HG03039 (cell line): ENCODE data around the gene PLA2G2C.
"Not testable (repeated sequence)": the region's sequence is repeated elsewhere in the genome, so short reads cannot be mapped to it uniquely, and the experiment has no call there.

ENCODE experiments used
- ATAC-seq: cut with Tn5 transposase; IDR thresholded peaks from one replicate; pipeline ENCODE4 v1.9.1; 2021; ENCODE audit warnings: mild to moderate bottlenecking, moderate library complexity; ENCODE audit not compliant: unreplicated experiment

The PLA2G2C gene

GRCh38 chr1:20138346-20138745 is 48.0 kb downstream of the PLA2G2C start:
- no peak for ATAC-seq

GRCh38 chr1:20137604-20138003 is 48.7 kb downstream of the PLA2G2C start:
- ATAC-seq: no peak

GRCh38 chr1:20137055-20137454 is 49.3 kb downstream of the PLA2G2C start:
- ATAC-seq: no peak

- ATAC-seq: no peak
Measured at GRCh38 chr1:20136249-20136648, 50.1 kb downstream of the PLA2G2C start.

- ATAC-seq: no peak
Measured at GRCh38 chr1:20134995-20135394, 51.3 kb downstream of the PLA2G2C start.

- ATAC-seq: not testable (repeated sequence)
Measured at GRCh38 chr1:20130518-20130917, 55.8 kb downstream of the PLA2G2C start.

GRCh38 chr1:20126806-20127440 is 59.4 kb downstream of the PLA2G2C start:
- ATAC-seq: no peak

GRCh38 chr1:20126041-20126805 is 60.1 kb downstream of the PLA2G2C start:
- ATAC-seq: no peak

GRCh38 chr1:20125100-20125499 is 61.2 kb downstream of the PLA2G2C start:
- ATAC-seq: no peak

- no peak for ATAC-seq
Measured at GRCh38 chr1:20124456-20125057, 61.8 kb downstream of the PLA2G2C start.

- ATAC-seq: no peak
Measured at GRCh38 chr1:20123722-20124455, 62.4 kb downstream of the PLA2G2C start.

- ATAC-seq: no peak
Measured at GRCh38 chr1:20120796-20121195, 65.5 kb downstream of the PLA2G2C start.

- no peak for ATAC-seq
Measured at GRCh38 chr1:20119347-20119746, 67.0 kb downstream of the PLA2G2C start, which contains the start of gene PLA2G2D. Gene PLA2G2D (minus strand): TSS chr1:20119536. CDS start chr1:20119498, 38 bp downstream.

- no peak for ATAC-seq
Measured at GRCh38 chr1:20117236-20117635, 69.1 kb downstream of the PLA2G2C start.

- no peak for ATAC-seq
Measured at GRCh38 chr1:20115916-20116315, 70.4 kb downstream of the PLA2G2C start.

GRCh38 chr1:20115479-20115878 is 70.8 kb downstream of the PLA2G2C start:
- ATAC-seq: no peak

- no peak for ATAC-seq
Measured at GRCh38 chr1:20114021-20114648, 72.2 kb downstream of the PLA2G2C start.
